Activated CD4-positive, alpha-beta T cell treated with anti-CD3 and anti-CD28 coated beads for 36 hours (primary cell): ENCODE measurements around the gene BICD1. TPM values are rescaled to one million over a fixed set of nuclear protein-coding genes. Genes with fewer than 3 reads are reported as not detected.
"Not testable (repeated sequence)": the region's sequence is repeated elsewhere in the genome, so short reads cannot be mapped to it uniquely, and the experiment has no call there.

ENCODE experiments used
- ATAC-seq: fragments of 200-7000 bp; cut with Tn5 transposase; one replicate; pipeline ENCODE4 v1.10.0; 2021; ENCODE audit warnings: mild to moderate bottlenecking, moderate library complexity
- CTCF ChIA-PET: fragments of 350-600 bp; sonication (Branson Sonifier 250); formaldehyde crosslinking; loops from one replicate; lab custom pipeline; 2021; ENCODE audit warnings: antibody characterized with exemption; lab: Charles Lee
- POLR2A ChIA-PET: fragments of 350-600 bp; sonication (Branson Sonifier 250); formaldehyde crosslinking; loops from one replicate; lab custom pipeline; 2021; ENCODE audit warnings: antibody characterized with exemption, inconsistent platforms; lab: Charles Lee
- DNase-seq: peaks from one replicate; pipeline ENCODE4 v3.0.0-alpha.2; 2020
- H3K27ac Mint-ChIP-seq: one replicate; pipeline ENCODE4 v1.8.0; 2021; ENCODE audit warnings: mixed read lengths
- H3K27me3 Mint-ChIP-seq: one replicate; pipeline ENCODE4 v1.8.0; 2021; ENCODE audit warnings: mixed read lengths
- H3K36me3 Mint-ChIP-seq: one replicate; pipeline ENCODE4 v1.8.0; 2021; ENCODE audit warnings: low read depth, mixed read lengths
- H3K4me1 Mint-ChIP-seq: one replicate; pipeline ENCODE4 v1.8.0; 2021; ENCODE audit warnings: mixed read lengths
- H3K4me3 Mint-ChIP-seq: one replicate; pipeline ENCODE4 v1.8.0; 2021; ENCODE audit warnings: mild to moderate bottlenecking, moderate library complexity, mixed read lengths
- H3K9me3 Mint-ChIP-seq: one replicate; pipeline ENCODE4 v1.8.0; 2021; ENCODE audit warnings: low read depth, mixed read lengths
- intact Hi-C, 2 experiments: fragments of 100-400 bp; cut with DNase I in 1 of 2; cut with micrococcal nuclease in 1 of 2; formaldehyde crosslinking; loops; one replicate each; pipeline versions ENCODE4 v1.14.2 to v1.15.1; 2022 to 2024; cut with DNase I, micrococcal nuclease
- total RNA-seq, 2 experiments: library from RNA; stranded (reverse); gene quantifications; one replicate each; pipeline ENCODE4 v1.2.3, GENCODE V29; 2021

The BICD1 gene
- total RNA-seq, 2 experiments from 2014 or later: 12.7 to 15.1 TPM

GRCh38 chr12:32159925-32160324, 53.3 kb downstream of the BICD1 start:
- Mint-ChIP-seq H3K4me3 (no peak overlapping the region), H3K36me3 (peaks cover 6% of the 10 kb centered on the region), H3K9me3 (no peaks in the 10 kb centered on the region), H3K27me3 (no peaks in the 10 kb centered on the region), H3K27ac (no peak overlapping the region), H3K4me1 (peaks cover 6% of the 10 kb centered on the region)
- DNase-seq (no peak), ATAC-seq (no peak)
- intact Hi-C loops: no loop called here
- POLR2A ChIA-PET: interaction anchor here (0.5 kb wide), 1 partner anchor 98 kb away, joined by 3 read pairs; no protein-coding TSS in a partner anchor
- CTCF ChIA-PET: no interaction called here

- intact Hi-C loops: no loop called here
- no peak overlapping the region for H3K27ac Mint-ChIP-seq
- DNase-seq: no peak
- no peaks in the 10 kb centered on the region for H3K27me3 Mint-ChIP-seq
- no peak overlapping the region for H3K4me3 Mint-ChIP-seq
- peaks cover 6% of the 10 kb centered on the region for H3K4me1 Mint-ChIP-seq
- CTCF ChIA-PET: interaction anchor here (0.7 kb wide), 1 partner anchor 145 kb away, joined by 3 read pairs; no protein-coding TSS in a partner anchor
- peaks cover 6% of the 10 kb centered on the region for H3K36me3 Mint-ChIP-seq
- H3K9me3 Mint-ChIP-seq: no peaks in the 10 kb centered on the region
- POLR2A ChIA-PET: no interaction called here
- ATAC-seq: no peak
Measured at GRCh38 chr12:32161058-32161457, 54.4 kb downstream of the BICD1 start.

GRCh38 chr12:32163596-32163995, 56.9 kb downstream of the BICD1 start:
- Mint-ChIP-seq H3K27me3 (no peaks in the 10 kb centered on the region), H3K36me3 (peaks cover 6% of the 10 kb centered on the region), H3K9me3 (no peaks in the 10 kb centered on the region), H3K27ac (no peak overlapping the region), H3K4me1 (peaks cover 6% of the 10 kb centered on the region), H3K4me3 (no peak overlapping the region)
- no peak for DNase-seq
- POLR2A ChIA-PET: no interaction called here
- no peak for ATAC-seq
- intact Hi-C loops: no loop called here
- CTCF ChIA-PET: no interaction called here

- H3K27me3 Mint-ChIP-seq: no peaks in the 10 kb centered on the region
- no peaks in the 10 kb centered on the region for H3K4me1 Mint-ChIP-seq
- ATAC-seq (no peak), DNase-seq (no peak)
- H3K27ac Mint-ChIP-seq: no peak overlapping the region
- no peak overlapping the region for H3K4me3 Mint-ChIP-seq
- ChIA-PET CTCF (no interaction called here), POLR2A (no interaction called here)
- H3K9me3 Mint-ChIP-seq: no peaks in the 10 kb centered on the region
- intact Hi-C loops: no loop called here
- H3K36me3 Mint-ChIP-seq: peaks cover 3% of the 10 kb centered on the region
Measured at GRCh38 chr12:32166510-32166909, 59.9 kb downstream of the BICD1 start.

- Mint-ChIP-seq H3K27ac (no peak overlapping the region), H3K36me3 (no peaks in the 10 kb centered on the region), H3K9me3 (no peaks in the 10 kb centered on the region), H3K4me1 (no peaks in the 10 kb centered on the region), H3K27me3 (no peaks in the 10 kb centered on the region), H3K4me3 (no peak overlapping the region)
- POLR2A ChIA-PET: no interaction called here
- ATAC-seq: no peak
- intact Hi-C loops: no loop called here
- CTCF ChIA-PET: interaction anchor here (0.7 kb wide), 1 partner anchor 110 kb away, joined by 3 read pairs; no protein-coding TSS in a partner anchor
- DNase-seq: no peak
Measured at GRCh38 chr12:32170437-32170998, 63.9 kb downstream of the BICD1 start.

- H3K36me3 Mint-ChIP-seq: peaks cover 4% of the 10 kb centered on the region
- H3K27me3 Mint-ChIP-seq: no peaks in the 10 kb centered on the region
- ATAC-seq: no peak
- POLR2A ChIA-PET: no interaction called here
- no peak overlapping the region for H3K27ac Mint-ChIP-seq
- no peak for DNase-seq
- intact Hi-C loops: no loop called here
- H3K4me1 Mint-ChIP-seq: no peaks in the 10 kb centered on the region
- no peaks in the 10 kb centered on the region for H3K9me3 Mint-ChIP-seq
- CTCF ChIA-PET: no interaction called here
- no peak overlapping the region for H3K4me3 Mint-ChIP-seq
Measured at GRCh38 chr12:32171211-32171610, 64.6 kb downstream of the BICD1 start.

GRCh38 chr12:32176606-32177005, 70.0 kb downstream of the BICD1 start:
- POLR2A ChIA-PET: no interaction called here
- no peak for DNase-seq
- H3K4me3 Mint-ChIP-seq: no peak overlapping the region

GRCh38 chr12:32178341-32179010, 71.8 kb downstream of the BICD1 start:
- ChIA-PET POLR2A (no interaction called here), CTCF (no interaction called here)
- DNase-seq (no peak), ATAC-seq (no peak)
- intact Hi-C loops: no loop called here
- no peak overlapping the region for H3K27ac Mint-ChIP-seq
- H3K4me1 Mint-ChIP-seq: no peaks in the 10 kb centered on the region
- H3K36me3 Mint-ChIP-seq: peaks cover 10% of the 10 kb centered on the region
- H3K27me3 Mint-ChIP-seq: no peaks in the 10 kb centered on the region
- H3K9me3 Mint-ChIP-seq: no peaks in the 10 kb centered on the region
- no peak overlapping the region for H3K4me3 Mint-ChIP-seq

More at GRCh38 chr12:32176606-32177005, 70.0 kb downstream of the BICD1 start:
- CTCF ChIA-PET: no interaction called here
- ATAC-seq: no peak
- no peaks in the 10 kb centered on the region for H3K4me1 Mint-ChIP-seq
- H3K27ac Mint-ChIP-seq: no peak overlapping the region
- intact Hi-C loops: no loop called here
- peaks cover 10% of the 10 kb centered on the region for H3K36me3 Mint-ChIP-seq
- no peaks in the 10 kb centered on the region for H3K9me3 Mint-ChIP-seq
- H3K27me3 Mint-ChIP-seq: no peaks in the 10 kb centered on the region

GRCh38 chr12:32179011-32179395, 72.4 kb downstream of the BICD1 start:
- POLR2A ChIA-PET: no interaction called here
- Mint-ChIP-seq H3K9me3 (no peaks in the 10 kb centered on the region), H3K36me3 (peaks cover 10% of the 10 kb centered on the region), H3K4me3 (no peak overlapping the region), H3K4me1 (no peaks in the 10 kb centered on the region), H3K27me3 (no peaks in the 10 kb centered on the region), H3K27ac (no peak overlapping the region)
- intact Hi-C loops: no loop called here
- no peak for ATAC-seq
- CTCF ChIA-PET: no interaction called here
- DNase-seq: no peak

GRCh38 chr12:32181498-32182175, 75.0 kb downstream of the BICD1 start:
- Mint-ChIP-seq H3K27me3 (no peaks in the 10 kb centered on the region), H3K27ac (no peak overlapping the region), H3K9me3 (no peaks in the 10 kb centered on the region), H3K4me1 (no peaks in the 10 kb centered on the region), H3K36me3 (peaks cover 1% of the 10 kb centered on the region), H3K4me3 (no peak overlapping the region)
- no peak for ATAC-seq
- no peak for DNase-seq
- POLR2A ChIA-PET: no interaction called here
- CTCF ChIA-PET: no interaction called here
- intact Hi-C loops: no loop called here

GRCh38 chr12:32183650-32184049, 77.0 kb downstream of the BICD1 start:
- Mint-ChIP-seq H3K27ac (no peak overlapping the region), H3K4me3 (no peak overlapping the region), H3K27me3 (no peaks in the 10 kb centered on the region), H3K9me3 (no peaks in the 10 kb centered on the region), H3K4me1 (no peaks in the 10 kb centered on the region), H3K36me3 (peaks cover 3% of the 10 kb centered on the region)
- no peak for DNase-seq
- ATAC-seq: no peak
- ChIA-PET POLR2A (no interaction called here), CTCF (interaction anchor here (0.8 kb wide), 1 partner anchor 50 kb away, joined by 3 read pairs; no protein-coding TSS in a partner anchor)
- intact Hi-C loops: no loop called here

- H3K4me3 Mint-ChIP-seq, H3K27ac Mint-ChIP-seq, POLR2A ChIA-PET, H3K9me3 Mint-ChIP-seq, ATAC-seq, intact Hi-C loops, CTCF ChIA-PET, DNase-seq, H3K36me3 Mint-ChIP-seq, H3K4me1 Mint-ChIP-seq, H3K27me3 Mint-ChIP-seq: not testable (repeated sequence)
Measured at GRCh38 chr12:32187127-32187526, 80.5 kb downstream of the BICD1 start.
